Measurements from ENCODE around the gene YTHDF1. TPM values are rescaled to one million over a fixed set of nuclear protein-coding genes. Genes with fewer than 3 reads are reported as not detected.

Gene YTHDF1
- total RNA-seq, 1 experiment from 2014 or later: 85.4 TPM

GRCh38 chr20:63155266-63156165 lies 60.4 kb downstream of the YTHDF1 start:
- no peak overlapping the region for H2BK12ac ChIP-seq (ENCODE audit: insufficient read length, low read depth, low read length)
- no peak overlapping the region for H3K18ac ChIP-seq (ENCODE audit: insufficient read length, low read depth, low read length)
- no CpG with 5 or more reads among the region's 15 CpGs for WGBS (ENCODE audit: extremely low coverage, insufficient read length, low lambda C conversion rate)
- no peaks in the 10 kb centered on the region for H3K27me3 ChIP-seq (ENCODE audit: insufficient read depth, low read length)
- no peaks in the 10 kb centered on the region for H3K23me2 ChIP-seq (ENCODE audit: insufficient read length, low read depth, low read length, poor library complexity, severe bottlenecking)
- H4K91ac ChIP-seq (ENCODE audit: insufficient read length, low read depth, low read length): no peak overlapping the region
- H3K4me1 ChIP-seq (ENCODE audit: insufficient read depth, low read length): no peaks in the 10 kb centered on the region; the same call in 1 of the 2 replicates
- H3K9me3 Mint-ChIP-seq: no peaks in the 10 kb centered on the region
- H2BK120ac ChIP-seq (ENCODE audit: low read depth, low read length, poor library complexity, severe bottlenecking): no peak overlapping the region
- H3K36me3 Mint-ChIP-seq (ENCODE audit: insufficient read depth in 1 of 3, low read depth in 3 of 3): no peaks in the 10 kb centered on the region
- no peak overlapping the region for H3K4me3 Mint-ChIP-seq
- H4K5ac ChIP-seq (ENCODE audit: insufficient read length, low read depth, low read length): no peak overlapping the region
- H3K27me3 Mint-ChIP-seq (ENCODE audit: low read depth): peaks cover 4% of the 10 kb centered on the region
- H2BK5ac ChIP-seq (ENCODE audit: insufficient read length, low read length): no peak overlapping the region
- H3K27ac Mint-ChIP-seq: no peak overlapping the region
- no peak overlapping the region for H2BK15ac ChIP-seq (ENCODE audit: low read depth, low read length)
- no peak overlapping the region for H2AK5ac ChIP-seq (ENCODE audit: insufficient read length, low read length)
- H3T11ph ChIP-seq (ENCODE audit: low read length): no peak overlapping the region
- no peak overlapping the region for H3K4me2 ChIP-seq (ENCODE audit: insufficient read depth, insufficient read length, low read length)
- no peak for DNase-seq
- no peak overlapping the region for H3K23ac ChIP-seq (ENCODE audit: insufficient read length, low read depth, low read length)
- H3K9me3 ChIP-seq (ENCODE audit: control insufficient read depth, low read depth, low read length): no peaks in the 10 kb centered on the region
- H3K79me1 ChIP-seq (ENCODE audit: insufficient read depth, low read depth, low read length, poor library complexity, severe bottlenecking): no peaks in the 10 kb centered on the region
- H3K79me2 ChIP-seq (ENCODE audit: insufficient read depth, low read length): no peaks in the 10 kb centered on the region
- H3K4ac ChIP-seq (ENCODE audit: low read depth, low read length): no peak overlapping the region
- H3K14ac ChIP-seq (ENCODE audit: insufficient read depth, low read length): no peak overlapping the region
- no peak overlapping the region for H3K56ac ChIP-seq (ENCODE audit: insufficient read length, low read depth, low read length)
- H3K27ac ChIP-seq (ENCODE audit: insufficient read length, low read depth, low read length): no peak overlapping the region
- H4K8ac ChIP-seq (replicated peaks; ENCODE audit: insufficient read length, low read depth, low read length): no peak overlapping the region
- no peak for TF ChIP-seq CTCF (conservative IDR thresholded peaks at IDR 0.05)
- H2AFZ ChIP-seq (ENCODE audit: low read length): no peak overlapping the region
- H3K4me1 Mint-ChIP-seq: 0 out of 4 replicates have a peak, but pooled peaks cover 0 to 4% of the 10 kb centered on the region in 2 experiments
- no peak overlapping the region for H2BK20ac ChIP-seq (ENCODE audit: low read depth, low read length, poor library complexity, severe bottlenecking)
- no peak overlapping the region for H3K9ac ChIP-seq (ENCODE audit: extremely low read depth, insufficient read length, low read length)
- H4K20me1 ChIP-seq (ENCODE audit: control insufficient read depth, insufficient read depth, insufficient read length): no peaks in the 10 kb centered on the region
